ENCODE data around the gene UBE2V1. TPM values are rescaled to one million over a fixed set of nuclear protein-coding genes. Genes with fewer than 3 reads are reported as not detected.

Gene UBE2V1
- total RNA-seq, 6 donors from 2014 or later = 50.3 to 116 (median 69.9) TPM

GRCh38 chr20:50111120-50111828 lies 1.7 kb downstream of the UBE2V1 start:
- WGBS, 2 donors = 56 to 64% methylated on average over 9 to 10 of the region's 10 CpGs
- peak overlapping the region; percentile 45 to 99 (median 96) for H3K27ac ChIP-seq
- H3K9me3 ChIP-seq = no peaks in the 10 kb centered on the region
- no peaks in the 10 kb centered on the region for H3K27me3 ChIP-seq
- TF ChIP-seq POLR2AphosphoS5 (IDR thresholded peaks at IDR 0.05) (no peak), POLR2A (IDR thresholded peaks at IDR 0.05) (no peak), EP300 (IDR thresholded peaks at IDR 0.05) (no peak)
- peak overlapping the region in 3 of 4 donors; percentile 79 to 91 (median 86) for H3K4me3 ChIP-seq
- peaks cover 64 to 85% (median 74%) of the 10 kb centered on the region in 4 donors for H3K4me1 ChIP-seq
- no peak for DNase-seq
- ATAC-seq (ENCODE audit: low FRiP score in 2 of 2) = no peak
- H3K36me3 ChIP-seq = peaks cover 0 to 2% (median 0%) of the 10 kb centered on the region in 4 donors

GRCh38 chr20:50110141-50111047 lies 2.6 kb downstream of the UBE2V1 start:
- Histone ChIP-seq H3K4me3 (no peak overlapping the region), H3K36me3 (peaks cover 0 to 2% (median 0%) of the 10 kb centered on the region in 4 donors), H3K27me3 (no peaks in the 10 kb centered on the region), H3K27ac (peak overlapping the region in 3 of 4 donors; percentile 15 to 99 (median 45)), H3K4me1 (peaks cover 69 to 87% (median 70%) of the 10 kb centered on the region in 4 donors), H3K9me3 (no peaks in the 10 kb centered on the region)
- DNase-seq (peak in 1 of 2 donors; percentile 64), ATAC-seq (ENCODE audit: low FRiP score in 2 of 2) (no peak)
- 9 to 13% methylated on average over 3 to 4 of the region's 4 CpGs for WGBS, 2 donors
- TF ChIP-seq CTCF (IDR thresholded peaks at IDR 0.05) (no peak), POLR2AphosphoS5 (IDR thresholded peaks at IDR 0.05) (no peak), POLR2A (IDR thresholded peaks at IDR 0.05) (no peak), EP300 (IDR thresholded peaks at IDR 0.05) (no peak)

- Histone ChIP-seq H3K4me1 (peaks cover 55 to 73% (median 62%) of the 10 kb centered on the region in 4 donors), H3K27ac (peak overlapping the region in 1 of 4 donors; percentile 2)
- WGBS, 2 donors = 53 to 70% methylated on average over 4 of the region's 4 CpGs
These were observed 4.3 kb downstream of the UBE2V1 start for GRCh38 chr20:50108556-50109235.

GRCh38 chr20:50107796-50108331 lies 5.1 kb downstream of the UBE2V1 start:
- Histone ChIP-seq H3K4me1 (peaks cover 54 to 76% (median 58%) of the 10 kb centered on the region in 4 donors), H3K27ac (peak overlapping the region in 2 of 4 donors; percentile 2 to 12), H3K9me3 (no peaks in the 10 kb centered on the region), H3K27me3 (no peaks in the 10 kb centered on the region), H3K4me3 (no peak overlapping the region), H3K36me3 (peaks cover 0 to 2% (median 0%) of the 10 kb centered on the region in 4 donors)
- WGBS, 2 donors = 67 to 70% methylated on average over 6 of the region's 6 CpGs
- ATAC-seq (ENCODE audit: low FRiP score in 2 of 2) = no peak
- no peak for TF ChIP-seq POLR2AphosphoS5 (IDR thresholded peaks at IDR 0.05)
- TF ChIP-seq POLR2A (IDR thresholded peaks at IDR 0.05) = no peak
- no peak for TF ChIP-seq CTCF (IDR thresholded peaks at IDR 0.05)
- TF ChIP-seq EP300 (IDR thresholded peaks at IDR 0.05) = no peak
- no peak for DNase-seq

More at GRCh38 chr20:50108556-50109235, 4.3 kb downstream of the UBE2V1 start:
- peaks cover 0 to 2% (median 0%) of the 10 kb centered on the region in 4 donors for H3K36me3 ChIP-seq
- H3K9me3 ChIP-seq = no peaks in the 10 kb centered on the region
- no peak for DNase-seq
- no peak for ATAC-seq (ENCODE audit: low FRiP score in 2 of 2)
- H3K27me3 ChIP-seq = no peaks in the 10 kb centered on the region
- no peak for TF ChIP-seq EP300 (IDR thresholded peaks at IDR 0.05)
- TF ChIP-seq POLR2AphosphoS5 (IDR thresholded peaks at IDR 0.05) = no peak
- no peak for TF ChIP-seq POLR2A (IDR thresholded peaks at IDR 0.05)
- no peak for TF ChIP-seq CTCF (IDR thresholded peaks at IDR 0.05)
- no peak overlapping the region for H3K4me3 ChIP-seq
